NCI-H2081 (cell line): ENCODE measurements around the gene GSTM2.
A peak's percentile ranks its signal among the peaks of the same experiment; 100 is the strongest.
"Not testable (repeated sequence)": the region's sequence is repeated elsewhere in the genome, so short reads cannot be mapped to it uniquely, and the experiment has no call there.

ENCODE experiments used
- DNase-seq, 2 experiments: peaks; one replicate each; lab custom pipeline; 2025; lab: John Stamatoyannopoulos, UW

The GSTM2 gene

GRCh38 chr1:109644670-109645069 lies 23.2 kb upstream of the GSTM2 start:
- no peak for DNase-seq

- DNase-seq = peak; percentile 25 to 32
Observed at GRCh38 chr1:109649491-109649914, 18.4 kb upstream of the GSTM2 start.

- DNase-seq = no peak
Observed at GRCh38 chr1:109650609-109651008, 17.2 kb upstream of the GSTM2 start.

GRCh38 chr1:109652402-109652801 lies 15.5 kb upstream of the GSTM2 start:
- no peak for DNase-seq

- no peak for DNase-seq
Observed at GRCh38 chr1:109653306-109653705, 14.6 kb upstream of the GSTM2 start.

- DNase-seq = no peak
Observed at GRCh38 chr1:109654519-109654918, 13.3 kb upstream of the GSTM2 start.

GRCh38 chr1:109655615-109656519 lies 12.0 kb upstream of the GSTM2 start, which contains the start of gene GSTM4:
TSS of gene GSTM4 (plus strand) at chr1:109656099. CDS start at chr1:109656390, 291 bp downstream.
- DNase-seq = peak in 1 of 2 experiments; percentile 42

GRCh38 chr1:109657395-109657794 lies 10.5 kb upstream of the GSTM2 start:
- DNase-seq = no peak

- DNase-seq = no peak
Observed at GRCh38 chr1:109657970-109658369, 9.9 kb upstream of the GSTM2 start.

- DNase-seq = no peak
Observed at GRCh38 chr1:109658533-109659042, 9.3 kb upstream of the GSTM2 start.

GRCh38 chr1:109659145-109659544 lies 8.7 kb upstream of the GSTM2 start:
- no peak for DNase-seq

- DNase-seq = no peak
Observed at GRCh38 chr1:109659997-109660690, 7.7 kb upstream of the GSTM2 start.

GRCh38 chr1:109660691-109661026 lies 7.2 kb upstream of the GSTM2 start:
- DNase-seq = not testable (repeated sequence)

- DNase-seq = no peak
Observed at GRCh38 chr1:109661391-109661790, 6.5 kb upstream of the GSTM2 start.

GRCh38 chr1:109664671-109665070 lies 3.2 kb upstream of the GSTM2 start:
- no peak for DNase-seq

- no peak for DNase-seq
Observed at GRCh38 chr1:109668123-109668775, 392 bp downstream of the GSTM2 start.

GRCh38 chr1:109669246-109669948 lies 1.5 kb downstream of the GSTM2 start:
- DNase-seq = no peak

- not testable (repeated sequence) for DNase-seq
Observed at GRCh38 chr1:109669949-109670302, 2.1 kb downstream of the GSTM2 start.

GRCh38 chr1:109671067-109671466 lies 3.2 kb downstream of the GSTM2 start:
- no peak for DNase-seq

- DNase-seq = not testable (repeated sequence)
Observed at GRCh38 chr1:109673861-109674260, 6.0 kb downstream of the GSTM2 start.

GRCh38 chr1:109676683-109677381 lies 9.0 kb downstream of the GSTM2 start:
- DNase-seq = not testable (repeated sequence)
